Activated T-cell treated with anti-CD3 and anti-CD28 coated beads, Interleukin-2, amount 50 U/mL, for 24 hours (primary cell): ENCODE data around the gene DPT.

ENCODE experiments used
- DNase-seq: peaks from one replicate; pipeline ENCODE4 v3.0.0-alpha.2; 2020
- H3K27ac Mint-ChIP-seq: 2 replicates; pipeline ENCODE4 v1.8.0; 2020; ENCODE audit warnings: mild to moderate bottlenecking, mixed read lengths
- H3K27me3 Mint-ChIP-seq: 2 replicates; pipeline ENCODE4 v1.8.0; 2020; ENCODE audit warnings: mixed read lengths
- H3K36me3 Mint-ChIP-seq: 2 replicates; pipeline ENCODE4 v1.8.0; 2020; ENCODE audit warnings: low read depth, mixed read lengths
- H3K4me1 Mint-ChIP-seq: 2 replicates; pipeline ENCODE4 v1.8.0; 2020; ENCODE audit warnings: low read depth, mixed read lengths
- H3K4me3 Mint-ChIP-seq: 2 replicates; pipeline ENCODE4 v1.8.0; 2020; ENCODE audit warnings: mild to moderate bottlenecking, moderate library complexity, mixed read lengths
- H3K9me3 Mint-ChIP-seq: 2 replicates; pipeline ENCODE4 v1.8.0; 2020; ENCODE audit warnings: mixed read lengths

Gene DPT

GRCh38 chr1:168755800-168756418 is 26.9 kb upstream of the DPT start:
- peaks cover 5% of the 10 kb centered on the region for H3K4me1 Mint-ChIP-seq

DNA sequence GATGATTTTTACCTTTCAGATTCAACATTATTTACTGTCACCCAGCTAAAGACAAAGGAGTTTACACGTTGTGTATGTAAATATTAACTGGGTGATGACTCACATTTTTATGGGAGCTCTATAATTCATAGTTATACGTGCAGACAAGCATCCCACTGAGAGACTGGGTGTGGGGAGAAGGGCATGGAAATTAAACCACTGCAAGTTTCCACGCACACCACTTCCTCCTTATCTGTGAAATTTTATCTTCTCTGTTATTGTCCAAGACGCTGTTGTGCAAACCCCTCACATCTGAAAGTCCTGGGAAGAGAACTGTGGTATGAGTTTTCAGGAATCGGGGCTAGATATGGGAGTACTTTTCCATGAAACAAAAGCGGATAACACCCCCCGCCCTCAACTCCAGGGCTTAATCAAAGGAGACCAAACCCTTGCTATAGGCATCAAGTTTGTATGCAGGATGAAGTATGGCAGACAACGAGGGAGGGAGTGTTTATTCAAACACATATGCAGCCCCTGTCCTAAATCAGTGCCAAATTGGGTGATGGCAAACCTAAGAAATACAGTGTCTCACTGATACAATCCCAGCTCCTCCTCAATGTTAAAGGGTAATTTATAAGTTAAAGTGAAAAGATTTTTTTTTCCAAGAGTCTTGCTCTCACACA is 23.3 kb upstream of the DPT start:
- Mint-ChIP-seq H3K4me3 (no peak overlapping the region), H3K27ac (no peak overlapping the region), H3K9me3 (no peaks in the 10 kb centered on the region), H3K4me1 (peaks cover 5% of the 10 kb centered on the region), H3K27me3 (peaks cover 23% of the 10 kb centered on the region), H3K36me3 (no peaks in the 10 kb centered on the region)
- DNase-seq = no peak

More at GRCh38 chr1:168755800-168756418, 26.9 kb upstream of the DPT start:
- no peaks in the 10 kb centered on the region for H3K9me3 Mint-ChIP-seq
- H3K27ac Mint-ChIP-seq = no peak overlapping the region
- H3K27me3 Mint-ChIP-seq = peaks cover 18% of the 10 kb centered on the region
- DNase-seq = no peak
- H3K36me3 Mint-ChIP-seq = no peaks in the 10 kb centered on the region
- no peak overlapping the region for H3K4me3 Mint-ChIP-seq

DNA sequence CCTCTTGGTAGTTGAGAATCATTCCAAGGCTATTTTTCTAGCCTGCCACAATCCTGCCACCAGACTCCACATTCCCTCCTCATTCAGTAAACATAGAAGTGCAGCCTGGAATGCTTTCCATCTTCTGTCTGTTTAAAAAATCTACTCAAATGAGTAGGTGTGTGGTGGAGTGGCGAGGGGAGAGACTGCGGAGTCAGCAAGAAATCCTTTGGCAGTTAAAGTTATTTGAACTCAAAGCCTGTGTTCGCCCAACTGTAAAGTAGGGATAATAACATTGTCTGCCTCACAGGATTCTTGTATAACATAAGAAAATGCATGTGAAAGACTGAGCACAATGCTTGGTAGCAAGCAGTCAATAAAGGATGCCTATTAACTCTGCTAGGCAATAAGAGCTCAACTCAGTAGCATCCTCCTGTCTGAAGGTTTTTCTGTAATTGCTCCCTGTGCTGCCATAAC is 22.2 kb upstream of the DPT start:
- Mint-ChIP-seq H3K4me3 (no peak overlapping the region), H3K27ac (no peak overlapping the region), H3K27me3 (peaks cover 23% of the 10 kb centered on the region), H3K36me3 (no peaks in the 10 kb centered on the region), H3K4me1 (peaks cover 5% of the 10 kb centered on the region), H3K9me3 (no peaks in the 10 kb centered on the region)
- no peak for DNase-seq

- H3K36me3 Mint-ChIP-seq = no peaks in the 10 kb centered on the region
- H3K27me3 Mint-ChIP-seq = no peaks in the 10 kb centered on the region
- H3K4me1 Mint-ChIP-seq = no peaks in the 10 kb centered on the region
- no peak overlapping the region for H3K4me3 Mint-ChIP-seq
- no peak overlapping the region for H3K27ac Mint-ChIP-seq
- DNase-seq = no peak
- no peaks in the 10 kb centered on the region for H3K9me3 Mint-ChIP-seq
Measured at GRCh38 chr1:168742994-168743650, 14.1 kb upstream of the DPT start.

GRCh38 chr1:168742386-168742785 is 13.4 kb upstream of the DPT start:
- Mint-ChIP-seq H3K4me1 (no peaks in the 10 kb centered on the region), H3K36me3 (no peaks in the 10 kb centered on the region), H3K4me3 (no peak overlapping the region), H3K9me3 (no peaks in the 10 kb centered on the region), H3K27me3 (no peaks in the 10 kb centered on the region), H3K27ac (no peak overlapping the region)
- DNase-seq = no peak

GRCh38 chr1:168739908-168740307 is 10.9 kb upstream of the DPT start:
- Mint-ChIP-seq H3K27me3 (peaks cover 4% of the 10 kb centered on the region), H3K9me3 (no peaks in the 10 kb centered on the region), H3K36me3 (no peaks in the 10 kb centered on the region), H3K27ac (no peak overlapping the region), H3K4me1 (no peaks in the 10 kb centered on the region), H3K4me3 (no peak overlapping the region)
- DNase-seq = no peak

DNA sequence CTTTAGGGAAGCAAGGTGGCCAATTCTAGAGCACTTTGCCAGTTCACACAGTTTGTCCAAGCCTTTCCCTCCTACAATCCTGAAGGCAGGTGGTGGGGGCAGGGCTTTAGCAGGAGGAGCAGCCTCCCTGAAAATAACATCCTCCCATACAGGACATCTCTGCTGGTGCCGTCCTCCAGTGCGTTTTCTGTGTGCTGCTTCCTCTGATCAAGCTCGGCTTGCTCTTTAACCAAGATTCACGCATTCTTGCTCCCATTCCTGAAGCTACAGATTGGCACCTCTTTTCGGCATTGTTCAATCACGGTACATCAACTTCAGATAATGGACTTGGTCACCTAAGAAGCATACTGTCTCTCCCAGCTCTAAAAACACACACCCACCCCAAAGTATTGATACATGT is 7.5 kb upstream of the DPT start:
- Mint-ChIP-seq H3K4me3 (no peak overlapping the region), H3K36me3 (no peaks in the 10 kb centered on the region), H3K27me3 (peaks cover 4% of the 10 kb centered on the region), H3K27ac (no peak overlapping the region), H3K9me3 (no peaks in the 10 kb centered on the region), H3K4me1 (no peaks in the 10 kb centered on the region)
- no peak for DNase-seq

DNA sequence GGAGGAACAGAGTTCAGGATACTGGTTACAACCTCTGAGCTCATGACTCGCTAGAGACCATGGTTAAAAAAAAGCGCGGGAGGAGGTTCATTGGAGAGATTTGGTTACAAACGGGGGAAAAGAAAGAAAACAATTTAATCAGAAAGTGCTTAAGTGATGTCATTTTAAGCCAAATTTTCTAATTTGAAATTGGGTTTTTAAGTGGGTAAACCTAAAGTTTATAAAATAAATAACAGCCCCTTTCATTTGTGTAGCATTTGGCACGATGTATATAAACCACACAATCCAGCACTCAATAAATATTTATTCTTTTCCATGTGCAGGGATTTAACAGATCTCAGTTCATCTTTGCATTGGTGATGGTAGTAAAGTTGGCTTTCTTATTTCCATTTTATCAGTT is 7.0 kb upstream of the DPT start:
- H3K27me3 Mint-ChIP-seq = peaks cover 4% of the 10 kb centered on the region
- no peaks in the 10 kb centered on the region for H3K4me1 Mint-ChIP-seq
- no peak overlapping the region for H3K27ac Mint-ChIP-seq
- no peak overlapping the region for H3K4me3 Mint-ChIP-seq
- DNase-seq = no peak
- H3K9me3 Mint-ChIP-seq = no peaks in the 10 kb centered on the region
- no peaks in the 10 kb centered on the region for H3K36me3 Mint-ChIP-seq

- H3K4me3 Mint-ChIP-seq = no peak overlapping the region
- H3K36me3 Mint-ChIP-seq = no peaks in the 10 kb centered on the region
- DNase-seq = no peak
- no peaks in the 10 kb centered on the region for H3K9me3 Mint-ChIP-seq
- no peaks in the 10 kb centered on the region for H3K4me1 Mint-ChIP-seq
- peaks cover 4% of the 10 kb centered on the region for H3K27me3 Mint-ChIP-seq
- no peak overlapping the region for H3K27ac Mint-ChIP-seq
Measured at GRCh38 chr1:168734946-168735345, 5.9 kb upstream of the DPT start.

DNA sequence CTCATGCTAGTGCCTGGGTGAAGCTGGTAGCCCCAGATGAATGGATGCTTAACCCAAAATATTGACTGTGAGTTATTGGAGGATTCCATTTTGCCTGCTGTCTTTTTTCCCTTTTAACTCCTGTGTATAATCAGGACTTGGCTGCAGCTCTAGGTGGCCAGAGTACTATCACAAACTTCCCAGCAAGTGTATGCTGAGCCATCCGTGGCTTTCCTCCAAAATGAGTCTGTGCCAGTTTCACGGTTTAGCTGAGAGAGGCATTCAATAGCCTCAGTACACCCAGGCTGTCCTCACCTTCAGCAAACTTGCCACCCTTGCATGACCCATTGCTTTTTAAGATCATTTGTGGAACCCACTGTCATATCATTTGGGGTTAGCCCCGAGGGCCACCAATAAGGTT is 5.3 kb upstream of the DPT start:
- Mint-ChIP-seq H3K36me3 (no peaks in the 10 kb centered on the region), H3K4me1 (no peaks in the 10 kb centered on the region), H3K4me3 (no peak overlapping the region), H3K27ac (no peak overlapping the region), H3K27me3 (peaks cover 4% of the 10 kb centered on the region), H3K9me3 (no peaks in the 10 kb centered on the region)
- DNase-seq = no peak

DNA sequence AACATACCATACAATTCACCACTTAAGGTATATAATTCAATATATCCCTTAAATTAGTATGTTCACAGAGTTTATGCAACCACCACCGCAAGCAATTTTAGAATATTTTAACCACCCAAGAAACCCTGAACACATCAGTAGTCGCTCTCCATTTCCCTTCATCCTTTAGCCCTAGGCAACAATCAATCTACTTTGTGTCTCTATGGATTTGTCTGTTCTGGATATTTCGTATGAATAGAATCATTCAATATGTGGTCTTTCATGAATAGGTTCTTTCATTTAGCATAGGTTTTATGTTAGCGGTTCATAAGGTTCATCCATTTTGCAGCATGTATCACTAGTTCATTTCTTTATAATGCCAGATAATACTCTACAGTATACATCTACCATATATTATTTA is 4.2 kb upstream of the DPT start:
- DNase-seq = no peak
- Mint-ChIP-seq H3K4me3 (no peak overlapping the region), H3K27ac (no peak overlapping the region), H3K36me3 (no peaks in the 10 kb centered on the region), H3K9me3 (no peaks in the 10 kb centered on the region), H3K27me3 (peaks cover 4% of the 10 kb centered on the region), H3K4me1 (no peaks in the 10 kb centered on the region)

- Mint-ChIP-seq H3K9me3 (no peaks in the 10 kb centered on the region), H3K27me3 (peaks cover 4% of the 10 kb centered on the region), H3K27ac (no peak overlapping the region), H3K36me3 (no peaks in the 10 kb centered on the region), H3K4me3 (no peak overlapping the region), H3K4me1 (no peaks in the 10 kb centered on the region)
- no peak for DNase-seq
Measured at GRCh38 chr1:168732736-168733135, 3.7 kb upstream of the DPT start.

DNA sequence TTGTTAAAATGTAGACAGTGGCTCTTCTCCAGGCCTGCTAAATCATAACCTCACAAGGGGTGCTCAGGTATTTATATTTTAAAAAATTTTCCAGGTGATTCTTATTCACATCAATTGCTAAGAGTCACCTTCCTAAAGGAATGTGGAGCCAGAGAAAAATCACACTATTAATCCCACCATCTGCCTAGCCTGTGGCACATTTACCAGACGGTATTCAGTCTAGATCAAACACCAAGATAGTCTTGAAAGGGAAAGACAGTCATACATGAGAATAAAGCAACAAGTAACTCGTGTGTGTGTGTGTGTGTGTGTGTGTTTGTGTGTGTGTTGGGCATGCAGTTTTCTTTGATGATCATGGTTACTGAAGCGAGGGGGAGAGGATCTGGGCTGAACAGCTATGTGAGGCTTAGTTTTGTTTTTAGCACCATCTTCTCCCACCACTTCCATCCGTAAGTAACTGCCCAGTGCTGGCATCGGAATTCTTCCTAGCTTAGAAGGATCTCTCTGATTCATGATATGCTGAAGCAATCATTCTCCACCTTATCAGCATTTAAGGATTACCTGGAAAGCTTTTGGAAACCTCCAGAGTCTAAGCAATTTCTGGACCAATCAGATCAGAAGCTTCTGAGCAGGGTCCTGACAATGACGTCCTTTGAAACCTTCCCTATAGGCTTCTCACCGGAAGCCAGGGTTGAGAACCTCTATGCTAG is 2.4 kb upstream of the DPT start:
- H3K36me3 Mint-ChIP-seq = no peaks in the 10 kb centered on the region
- H3K27ac Mint-ChIP-seq = no peak overlapping the region
- H3K4me1 Mint-ChIP-seq = no peaks in the 10 kb centered on the region
- H3K27me3 Mint-ChIP-seq = peaks cover 4% of the 10 kb centered on the region
- DNase-seq = no peak
- H3K9me3 Mint-ChIP-seq = no peaks in the 10 kb centered on the region
- H3K4me3 Mint-ChIP-seq = no peak overlapping the region

DNA sequence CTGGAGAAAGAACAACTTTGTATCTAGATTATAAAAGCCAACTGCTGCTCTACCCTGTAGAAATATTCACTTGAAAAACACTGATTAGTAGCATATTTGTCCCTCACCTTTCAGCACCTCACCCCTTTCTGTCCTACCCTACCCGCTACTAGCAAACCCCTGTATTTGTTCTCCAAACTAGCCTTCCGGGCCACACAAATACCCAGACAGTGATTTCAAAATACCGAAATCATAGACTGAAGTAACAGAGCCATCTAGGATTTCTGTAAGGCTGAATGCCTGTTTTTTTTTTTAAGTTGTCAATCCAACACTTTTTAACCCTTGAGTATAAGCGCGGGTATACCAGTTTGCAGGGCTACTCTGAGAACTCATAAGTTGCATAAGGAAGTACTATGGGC is 398 bp upstream of the DPT start:
- no peaks in the 10 kb centered on the region for H3K27me3 Mint-ChIP-seq
- H3K36me3 Mint-ChIP-seq = no peaks in the 10 kb centered on the region
- DNase-seq = no peak
- H3K4me3 Mint-ChIP-seq = no peak overlapping the region
- no peaks in the 10 kb centered on the region for H3K9me3 Mint-ChIP-seq
- H3K27ac Mint-ChIP-seq = no peak overlapping the region
- H3K4me1 Mint-ChIP-seq = no peaks in the 10 kb centered on the region

- no peaks in the 10 kb centered on the region for H3K27me3 Mint-ChIP-seq
- no peak overlapping the region for H3K4me3 Mint-ChIP-seq
- H3K27ac Mint-ChIP-seq = no peak overlapping the region
- no peak for DNase-seq
- H3K9me3 Mint-ChIP-seq = no peaks in the 10 kb centered on the region
- no peaks in the 10 kb centered on the region for H3K4me1 Mint-ChIP-seq
- H3K36me3 Mint-ChIP-seq = no peaks in the 10 kb centered on the region
Measured at GRCh38 chr1:168726719-168727118, 2.3 kb downstream of the DPT start.
